IPS DF 4.7 (cell line): ENCODE results near the gene PLEKHB1.
A peak's percentile ranks its signal among the peaks of the same experiment; 100 is the strongest.

ENCODE experiments used
- DNase-seq: peaks from one replicate; pipeline ENCODE4 v3.0.0-alpha.2; 2013; ENCODE audit warnings: low spot score; ENCODE audit errors: extremely low read depth

Gene PLEKHB1

DNA sequence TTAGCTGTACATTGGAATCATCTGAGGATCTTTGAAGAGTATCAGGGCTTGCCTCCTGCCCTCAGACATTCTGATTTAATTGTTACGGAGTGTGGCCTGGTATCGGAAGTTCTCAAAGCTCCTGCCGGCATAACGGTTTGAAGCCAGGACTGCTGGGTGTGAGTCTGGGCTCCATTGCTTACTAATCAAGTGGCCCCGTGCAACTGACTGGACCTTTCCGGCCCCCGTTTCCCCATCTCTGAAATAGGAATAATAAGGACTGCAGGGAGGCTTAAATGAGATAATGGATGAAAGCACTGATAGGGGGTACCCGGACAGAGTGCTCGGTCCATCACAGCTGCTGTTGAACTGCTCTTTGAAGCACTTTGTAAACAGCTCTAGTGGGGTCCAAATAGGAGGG lies 1.7 kb downstream of the PLEKHB1 start:
- DNase-seq: no peak

DNA sequence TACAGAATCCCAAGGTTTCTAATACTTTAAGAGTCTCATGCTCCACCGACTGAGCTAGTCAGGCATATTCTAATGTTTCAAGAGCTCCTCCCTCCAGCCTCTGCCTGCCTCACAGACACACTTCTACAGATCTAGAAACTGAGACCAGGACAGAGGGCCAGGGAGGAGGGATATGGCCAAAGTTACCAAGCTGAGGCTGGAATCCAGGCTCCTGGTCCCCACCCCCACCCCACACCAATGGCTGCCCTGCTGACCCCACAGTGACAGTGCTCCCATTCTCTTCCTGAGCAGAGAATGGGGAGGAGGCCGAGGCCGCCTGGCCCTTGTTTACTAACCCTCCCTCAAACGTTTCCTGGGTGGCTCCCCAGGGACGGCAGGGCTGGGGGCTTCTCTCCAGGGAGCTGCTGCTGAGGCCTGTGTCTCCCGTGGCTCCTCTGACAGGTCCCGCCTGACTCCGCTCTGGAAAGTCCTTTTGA lies 2.2 kb downstream of the PLEKHB1 start:
- DNase-seq: no peak

DNA sequence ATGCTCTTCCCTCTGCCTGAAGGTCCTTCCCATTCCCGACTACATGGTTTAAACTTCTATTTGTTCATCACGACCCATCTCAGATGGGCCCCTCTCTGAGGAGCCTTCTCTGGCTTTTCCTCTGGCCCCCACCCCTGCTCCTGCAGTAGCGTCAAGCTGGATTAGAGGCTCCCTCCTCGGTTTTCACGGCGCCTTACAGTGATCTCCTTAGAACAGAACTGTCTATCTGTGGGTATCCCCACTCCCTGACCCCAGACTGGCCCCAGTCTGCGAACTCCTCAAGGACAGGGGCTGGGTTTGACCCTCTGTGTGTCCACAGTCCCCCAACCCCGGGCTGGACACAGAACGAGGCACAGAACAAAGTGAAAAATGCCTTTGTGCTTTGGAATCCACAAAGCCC lies 2.8 kb downstream of the PLEKHB1 start:
- DNase-seq: no peak

DNA sequence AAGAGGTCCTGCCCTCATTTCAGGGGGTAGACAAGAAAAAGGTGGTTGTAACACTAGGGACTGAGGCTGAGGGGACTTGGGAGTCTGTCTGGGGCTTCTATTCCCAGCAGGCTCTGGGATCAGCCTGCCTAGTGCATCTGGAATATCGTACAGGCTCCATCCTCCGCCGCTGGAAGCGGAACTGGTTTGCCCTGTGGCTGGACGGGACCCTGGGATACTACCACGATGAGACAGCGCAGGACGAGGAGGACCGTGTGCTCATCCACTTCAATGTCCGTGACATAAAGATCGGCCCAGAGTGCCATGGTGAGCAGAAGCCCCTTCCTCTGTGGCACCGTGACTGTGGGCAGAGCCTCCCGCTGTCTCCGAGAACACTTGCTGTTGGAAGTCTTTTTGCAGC lies 4.0 kb downstream of the PLEKHB1 start:
- no peak for DNase-seq

DNA sequence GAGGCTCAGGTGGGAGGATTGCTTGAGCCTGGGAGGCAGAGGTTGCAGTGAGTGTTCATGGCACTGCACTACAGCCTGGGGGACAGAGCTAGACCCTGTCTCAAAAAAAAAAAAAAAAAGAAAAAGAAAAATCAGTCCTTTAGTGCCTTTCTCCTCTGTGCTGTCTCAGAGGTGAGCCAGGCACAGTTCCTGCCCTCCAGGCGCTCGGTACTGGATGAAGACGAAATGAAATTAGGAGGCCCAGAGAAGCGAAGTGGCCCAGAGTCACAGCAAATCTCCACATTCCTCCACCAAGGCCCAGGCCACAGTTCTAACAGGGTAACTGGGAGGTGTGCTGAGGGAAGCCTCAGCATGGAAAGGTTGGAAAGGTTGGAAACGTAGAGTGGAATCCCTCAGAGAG lies 4.9 kb downstream of the PLEKHB1 start:
- no peak for DNase-seq

DNA sequence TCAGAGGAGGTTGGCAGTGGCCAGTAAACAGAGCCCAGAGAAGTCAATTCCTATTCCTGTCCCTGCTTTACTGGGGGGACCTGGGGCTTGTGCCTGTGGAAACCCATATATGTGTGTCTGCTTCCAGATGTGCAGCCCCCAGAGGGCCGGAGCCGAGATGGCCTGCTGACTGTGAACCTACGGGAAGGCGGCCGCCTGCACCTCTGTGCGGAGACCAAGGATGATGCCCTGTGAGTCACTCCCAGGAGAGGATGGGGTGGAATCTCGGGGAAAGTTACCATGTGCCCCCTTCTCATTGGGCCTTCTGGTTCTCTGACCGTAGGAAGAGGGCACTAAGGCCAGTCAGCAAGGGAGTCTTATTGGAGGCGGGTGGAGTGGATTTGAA lies 5.3 kb downstream of the PLEKHB1 start:
- no peak for DNase-seq

DNA sequence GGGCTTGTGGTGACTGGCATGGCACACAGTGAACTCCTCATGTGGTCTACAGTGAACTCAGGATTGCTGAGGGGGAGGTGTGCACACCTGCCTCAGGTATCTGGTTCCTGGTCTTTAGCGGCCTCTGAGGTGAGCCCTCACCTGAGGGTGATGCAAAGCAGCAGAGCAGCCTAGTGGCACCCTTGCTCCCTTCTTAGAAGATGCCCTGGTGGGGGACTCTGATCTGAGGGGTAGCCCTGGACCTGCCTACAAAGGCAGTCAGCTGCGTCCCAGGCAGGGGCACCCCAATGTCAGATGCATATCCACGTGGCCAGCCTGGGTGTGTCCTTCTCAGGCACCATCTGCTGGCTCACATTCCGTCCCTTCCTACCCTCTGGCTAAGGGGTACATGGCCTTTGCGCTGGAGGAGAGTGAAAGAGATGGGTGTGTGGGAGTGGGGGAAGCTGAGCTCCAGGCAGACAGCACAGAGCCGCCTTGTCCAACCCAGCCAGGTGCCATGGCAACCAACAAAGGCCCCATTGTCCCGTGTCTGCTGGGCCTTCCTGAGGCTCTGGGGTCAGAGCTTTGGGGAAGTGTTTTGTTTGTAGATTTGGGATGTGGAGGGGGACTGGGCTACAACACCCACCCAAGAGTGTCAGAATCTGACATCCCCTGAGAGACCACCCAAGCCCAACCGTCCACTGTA lies 5.8 kb downstream of the PLEKHB1 start:
- no peak for DNase-seq

DNA sequence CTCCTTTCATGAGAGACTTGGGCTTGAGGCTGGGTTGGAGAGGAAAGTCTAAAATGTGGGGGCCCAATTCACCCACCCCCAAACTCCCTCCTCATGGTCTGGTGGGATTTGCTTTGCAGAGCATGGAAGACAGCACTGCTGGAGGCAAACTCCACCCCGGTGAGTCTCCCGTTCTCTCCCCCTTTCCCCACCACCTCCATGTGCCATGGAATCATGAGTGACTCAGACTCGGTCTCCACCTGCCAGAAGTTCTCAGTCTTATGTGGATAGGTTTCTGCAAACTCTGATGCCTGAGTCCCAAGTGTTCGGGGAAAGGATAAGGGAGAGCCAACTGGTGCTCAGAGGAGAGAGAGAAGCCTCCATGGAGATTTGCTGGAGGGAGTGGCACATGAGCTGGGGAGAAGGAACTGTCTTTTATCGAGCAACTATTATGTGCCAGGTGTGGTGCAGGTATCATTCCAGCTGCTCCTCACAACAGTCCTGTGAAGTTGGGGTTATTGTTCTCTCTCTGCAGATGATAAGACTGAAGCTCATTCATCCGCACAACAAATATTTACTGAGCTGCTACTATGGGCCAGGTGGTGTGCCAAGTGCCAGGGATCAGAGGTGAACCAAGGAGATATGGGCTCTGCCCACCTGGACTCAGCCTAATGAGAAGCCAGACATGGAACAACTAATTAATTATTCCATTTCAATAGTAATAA lies 6.6 kb downstream of the PLEKHB1 start:
- no peak for DNase-seq

DNA sequence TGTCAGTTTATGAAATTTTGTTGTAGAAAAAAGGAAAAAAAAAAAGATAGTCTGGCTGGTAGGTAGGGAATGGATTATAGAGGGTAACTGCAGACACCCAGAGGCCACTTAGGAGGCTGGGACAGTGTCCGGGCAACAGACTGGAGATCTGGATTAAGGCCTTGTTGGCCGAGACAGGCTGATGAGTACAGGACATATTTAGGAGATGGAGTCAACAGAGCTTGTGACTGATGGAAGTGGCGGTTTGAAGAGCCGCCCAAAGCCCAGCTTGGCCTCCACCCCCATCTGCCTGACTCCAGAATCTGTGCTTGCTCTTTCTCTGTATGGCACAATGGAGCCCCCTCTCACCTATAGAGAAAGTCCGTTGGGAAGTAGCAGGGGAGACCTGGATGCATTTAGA lies 7.6 kb downstream of the PLEKHB1 start:
- DNase-seq: no peak

DNA sequence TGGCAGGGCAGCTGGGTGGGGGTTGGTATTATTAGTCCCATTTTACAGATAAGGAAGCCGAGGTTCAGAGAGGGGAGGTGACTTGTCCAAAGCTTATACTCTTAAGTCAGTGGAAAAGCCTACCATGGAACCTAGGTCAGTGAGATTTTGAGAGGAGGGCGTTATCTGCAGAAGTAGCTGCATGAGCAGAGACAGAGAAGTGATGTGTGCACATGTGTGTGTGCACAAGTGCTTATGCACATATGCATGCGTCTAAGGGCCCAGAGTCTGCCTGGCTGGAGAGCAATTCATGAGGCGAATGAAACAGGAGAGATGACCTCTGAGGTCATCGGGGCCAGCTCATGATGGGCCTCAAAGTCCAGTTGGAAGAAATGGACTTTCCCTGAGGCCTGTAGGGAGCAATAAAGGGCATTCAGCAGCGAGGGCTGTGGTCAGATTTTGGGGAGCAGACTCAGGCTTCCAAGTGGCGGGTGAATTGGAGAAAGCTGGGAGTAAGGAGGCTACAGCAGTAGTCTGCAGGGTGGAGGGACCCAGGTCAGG lies 8.2 kb downstream of the PLEKHB1 start:
- no peak for DNase-seq

DNA sequence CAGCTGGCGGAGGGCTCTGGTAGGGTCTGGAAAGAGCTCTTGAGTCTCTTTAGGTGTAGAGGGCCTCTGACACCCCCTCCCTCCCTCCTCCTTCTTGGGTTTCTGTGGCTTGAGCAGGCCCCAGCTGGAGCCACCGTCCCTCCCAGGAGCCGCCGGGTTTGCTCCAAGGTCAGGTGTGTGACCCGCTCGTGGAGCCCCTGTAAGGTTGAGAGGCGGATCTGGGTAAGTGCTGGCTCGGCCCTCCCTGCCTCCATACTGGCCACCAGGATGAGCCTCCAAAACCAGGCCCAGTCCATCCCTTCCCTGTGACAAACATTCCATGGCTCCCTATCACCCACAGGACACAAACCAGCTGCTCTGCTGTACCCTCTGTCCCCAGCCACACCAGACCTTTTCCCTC lies 9.3 kb downstream of the PLEKHB1 start:
- no peak for DNase-seq

DNA sequence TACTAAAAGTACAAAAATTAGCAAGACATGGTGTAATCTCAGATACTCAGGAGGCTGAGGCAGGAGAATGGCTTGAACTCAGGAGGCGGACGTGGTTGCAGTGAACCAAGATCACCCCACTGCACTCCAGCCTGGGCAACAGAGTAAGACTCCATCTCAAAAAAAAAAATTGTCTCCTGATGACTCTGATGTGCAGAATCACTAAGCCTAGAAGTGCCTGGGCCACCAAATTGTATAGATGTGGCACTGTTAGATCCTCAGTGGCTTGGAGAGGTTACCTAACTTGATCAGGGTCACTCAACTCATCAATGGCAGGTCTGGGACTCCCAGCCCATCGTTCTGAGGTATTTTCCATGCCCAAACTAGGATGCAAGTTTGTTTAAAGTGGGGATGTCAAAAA lies 10.6 kb downstream of the PLEKHB1 start:
- DNase-seq: no peak

DNA sequence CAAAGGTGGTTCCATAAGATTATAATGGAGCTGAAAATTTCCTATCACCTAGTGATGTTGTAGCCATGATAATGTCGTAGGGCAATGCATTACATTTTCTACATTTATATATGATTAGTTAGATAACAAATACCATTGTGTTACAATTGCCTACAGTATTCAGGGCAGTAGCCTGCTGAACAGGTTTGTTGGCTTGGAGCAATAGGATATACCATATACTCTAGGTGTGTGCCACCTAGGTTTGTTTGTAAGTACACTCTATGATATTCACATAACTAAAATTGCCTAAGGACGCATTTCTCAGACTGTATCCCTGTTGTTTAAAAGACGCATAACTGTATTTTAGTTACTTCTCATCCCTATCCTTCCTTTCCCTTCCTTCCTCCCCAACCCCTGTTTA lies 13.6 kb downstream of the PLEKHB1 start:
- no peak for DNase-seq

DNA sequence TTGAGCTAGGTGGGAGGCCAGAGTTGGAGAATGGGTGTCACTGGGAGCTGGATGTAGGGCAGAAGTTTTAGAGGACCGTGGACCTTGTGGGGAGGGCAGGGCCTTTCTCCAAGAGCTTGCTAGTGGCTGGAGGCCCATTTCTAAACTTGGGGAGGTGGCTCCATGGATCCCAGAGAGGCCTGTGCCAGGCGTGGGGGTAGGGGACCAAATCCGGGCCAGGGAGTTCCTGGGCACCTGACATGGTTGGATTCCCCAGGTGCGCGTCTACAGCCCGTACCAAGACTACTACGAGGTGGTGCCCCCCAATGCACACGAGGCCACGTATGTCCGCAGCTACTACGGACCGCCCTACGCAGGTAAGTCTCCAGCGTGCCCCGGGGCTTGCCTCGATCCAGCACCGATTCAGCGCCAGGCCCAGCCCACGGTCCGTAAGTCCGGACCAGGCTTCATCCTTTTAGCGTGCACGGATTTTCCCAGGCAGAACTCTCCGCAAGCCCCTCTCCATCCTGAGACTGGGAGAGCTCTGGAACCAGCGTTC lies 14.2 kb downstream of the PLEKHB1 start:
- DNase-seq: no peak

DNA sequence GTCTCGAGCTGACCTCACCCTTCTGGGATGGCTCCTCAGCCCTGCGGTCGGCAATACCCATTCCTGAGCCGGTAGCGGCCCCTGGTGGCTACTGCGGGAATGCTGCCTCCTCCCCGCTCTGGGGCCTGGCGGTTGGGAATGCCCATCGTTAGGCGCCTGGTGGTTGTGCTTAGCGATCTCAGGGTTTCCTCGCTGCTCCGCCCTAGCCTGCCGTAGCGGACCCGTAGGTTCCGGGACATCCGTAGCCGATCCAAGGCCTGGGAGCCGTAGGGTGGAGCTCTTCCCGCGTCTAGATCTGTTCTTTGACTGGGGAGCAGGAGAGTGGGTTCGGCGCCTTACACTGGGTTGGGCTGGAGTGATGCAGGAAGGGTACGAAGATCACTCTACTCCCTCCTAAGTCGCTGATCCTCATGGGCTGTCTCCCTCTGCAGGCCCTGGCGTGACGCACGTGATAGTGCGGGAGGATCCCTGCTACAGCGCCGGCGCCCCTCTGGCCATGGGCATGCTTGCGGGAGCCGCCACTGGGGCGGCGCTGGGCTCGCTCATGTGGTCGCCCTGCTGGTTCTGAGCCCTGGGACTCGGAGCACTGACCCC lies 14.8 kb downstream of the PLEKHB1 start:
- DNase-seq: peak; percentile 88

DNA sequence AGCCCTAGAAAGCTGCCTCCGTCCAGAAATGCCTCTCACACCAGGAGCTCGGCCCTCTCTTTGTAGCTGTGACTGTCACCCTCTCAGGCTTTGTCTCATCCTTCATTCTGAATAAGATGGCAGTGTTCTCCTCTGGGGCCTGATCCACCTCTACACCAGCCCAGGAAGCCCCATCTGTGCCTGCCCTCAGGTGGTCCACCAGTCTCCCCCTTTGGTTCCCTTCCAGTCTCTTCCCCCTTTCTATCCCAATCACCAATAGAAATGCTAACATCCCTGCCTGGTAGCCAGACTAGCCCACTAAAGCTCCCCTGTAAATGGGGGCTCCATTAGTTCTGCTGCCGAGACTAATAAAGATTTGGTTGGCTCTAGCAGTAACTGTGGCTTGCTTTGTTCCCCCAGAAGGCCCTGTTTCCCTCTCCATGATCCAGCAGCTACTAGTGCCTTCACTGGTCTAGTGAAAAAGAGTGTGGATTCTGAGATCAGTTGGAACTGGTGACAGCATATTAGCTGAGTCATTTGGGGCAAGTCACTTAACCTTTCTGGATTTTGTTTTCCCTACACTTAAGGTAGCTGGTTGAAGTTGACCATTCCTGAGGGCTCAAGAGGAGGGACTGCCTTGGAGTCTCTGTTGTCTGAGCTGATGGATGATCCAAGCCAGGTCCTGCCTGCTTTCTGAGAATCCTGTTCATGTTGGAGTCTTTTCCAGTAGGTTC lies 16.2 kb downstream of the PLEKHB1 start:
- DNase-seq: no peak

DNA sequence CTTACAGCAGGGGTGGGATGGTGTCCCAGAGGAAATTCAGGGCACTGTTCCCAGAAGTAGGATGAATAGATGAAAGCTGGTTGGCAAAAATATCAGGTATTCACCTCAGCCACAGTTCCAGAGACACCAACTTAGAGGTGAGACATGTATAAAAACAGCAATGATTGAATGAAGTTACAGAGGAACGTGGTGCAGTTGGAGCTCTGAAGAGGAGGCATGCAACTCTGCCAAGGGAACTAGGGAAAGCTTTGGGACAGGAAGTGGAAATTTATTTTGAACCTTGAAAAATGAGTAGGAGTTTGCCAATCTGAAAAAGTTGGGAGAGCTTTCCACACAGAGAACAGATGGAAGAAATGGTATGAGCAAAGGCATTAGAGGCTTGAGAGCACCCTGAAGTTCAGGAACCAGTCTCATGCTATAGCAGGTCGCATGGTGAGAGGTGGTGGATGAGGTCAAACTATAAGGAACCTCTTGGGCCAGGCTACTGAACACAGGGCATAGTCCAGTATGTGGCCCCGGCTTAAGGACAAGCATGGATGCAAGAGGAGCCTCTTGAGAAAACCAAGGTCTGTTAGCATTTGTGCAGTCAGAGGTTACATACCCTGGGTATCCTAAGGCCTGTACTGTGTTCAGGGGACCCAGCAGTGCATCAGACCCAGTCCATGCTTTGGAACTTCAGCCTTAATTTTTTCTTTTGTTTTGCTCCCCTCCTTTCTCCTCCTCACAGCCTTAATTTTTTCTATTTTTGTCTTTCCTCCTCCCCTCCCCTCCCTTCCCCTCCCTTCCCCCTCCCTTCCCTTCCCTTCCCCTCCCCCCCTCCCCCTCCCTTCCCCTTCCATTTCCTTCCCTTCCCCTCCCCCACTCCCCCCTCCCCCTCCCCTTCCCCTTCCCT lies 17.5 kb downstream of the PLEKHB1 start:
- no peak for DNase-seq

DNA sequence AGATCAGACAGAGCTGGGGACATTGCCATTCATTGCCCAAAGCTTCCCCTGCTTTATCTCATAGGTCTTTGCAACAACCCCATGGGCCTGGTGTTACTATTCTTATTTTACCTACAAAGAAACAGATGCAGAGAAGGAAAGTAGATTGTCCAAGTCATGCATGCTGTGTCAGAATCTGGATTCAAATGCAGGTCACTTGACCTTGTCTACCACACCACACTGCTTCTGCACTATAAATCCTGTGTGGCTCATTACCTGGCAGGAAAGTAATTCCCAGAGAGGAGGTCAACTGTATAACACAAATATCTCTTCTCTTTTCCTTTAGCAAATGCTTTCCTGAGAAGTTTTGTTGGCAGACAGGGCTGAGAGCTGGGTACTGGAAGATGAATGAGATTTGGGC lies 18.5 kb downstream of the PLEKHB1 start:
- no peak for DNase-seq

DNA sequence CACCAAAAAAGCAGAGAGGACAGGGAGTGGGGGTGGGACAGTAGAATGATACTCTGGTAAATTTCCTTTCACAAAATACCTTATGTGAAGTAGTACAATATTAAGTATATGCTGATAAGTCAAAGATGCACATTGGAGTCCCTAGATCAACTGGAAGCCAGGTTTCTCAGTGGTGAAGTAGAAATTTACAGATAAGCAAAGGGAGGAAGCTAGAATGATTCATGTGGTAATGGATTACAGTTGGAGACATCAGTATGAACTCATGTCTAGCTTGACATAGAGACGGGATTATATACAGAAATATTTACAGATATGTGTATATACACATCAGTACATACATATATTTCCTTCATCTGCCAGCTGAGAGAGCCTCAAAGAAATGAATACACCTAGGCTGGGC lies 21.5 kb downstream of the PLEKHB1 start:
- DNase-seq: no peak

DNA sequence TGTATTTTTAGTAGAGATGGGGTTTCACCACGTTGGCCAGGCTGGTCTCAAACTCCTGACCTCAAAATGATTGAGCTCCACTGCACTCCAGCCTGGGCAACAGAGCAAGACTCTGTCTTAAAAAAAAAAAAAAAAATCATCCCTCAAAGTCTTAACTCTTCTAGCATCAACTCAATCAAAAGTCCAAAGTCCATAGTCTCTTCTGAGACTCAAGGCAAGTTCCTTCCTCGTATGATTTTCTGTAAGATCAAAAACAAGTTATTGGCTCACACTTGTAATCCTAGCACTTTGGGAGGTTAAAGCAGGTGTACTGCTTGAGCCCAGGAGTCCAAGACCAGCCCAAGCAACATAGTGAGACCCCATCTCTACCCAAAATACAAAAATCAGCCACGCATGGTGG lies 24.4 kb downstream of the PLEKHB1 start:
- DNase-seq: no peak

DNA sequence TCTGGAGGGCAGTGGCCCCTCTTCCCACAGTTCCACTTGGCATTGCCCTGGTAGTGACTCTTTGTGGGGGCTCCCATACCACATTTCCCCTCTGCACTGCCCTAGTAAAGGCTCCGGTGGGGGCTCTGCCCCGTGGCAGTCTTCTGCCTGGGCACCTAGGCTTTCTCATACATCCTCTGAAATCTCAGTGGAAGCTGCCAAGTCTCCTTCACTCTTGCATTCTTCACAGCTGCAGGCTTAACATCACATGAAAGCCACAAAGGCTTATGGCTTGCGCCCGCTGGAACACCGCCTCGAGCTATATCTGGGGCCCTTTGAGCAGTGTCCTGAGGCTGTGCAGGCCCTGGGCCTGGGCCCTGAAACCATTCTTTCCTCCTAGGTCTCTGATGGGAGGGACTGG lies 25.3 kb downstream of the PLEKHB1 start:
- no peak for DNase-seq
